SK-N-SH (cell line): ENCODE data around the gene IPO8. TPM values are rescaled to one million over a fixed set of nuclear protein-coding genes. Genes with fewer than 3 reads are reported as not detected.

ENCODE experiments used
- CTCF ChIA-PET: fragments of 300-600, 350-600 bp; formaldehyde crosslinking; extraction: SDS; loops from one replicate; lab custom pipeline; 2021; lab: Yijun Ruan, JAX
- POLR2A ChIA-PET: fragments of 350-600 bp; sonication (Branson Sonifier 250); formaldehyde crosslinking; extraction: SDS; loops from one replicate; lab custom pipeline; 2020; ENCODE audit warnings: antibody characterized with exemption, inconsistent platforms; lab: Yijun Ruan, JAX
- DNase-seq: peaks from one replicate; pipeline ENCODE4 v3.0.0; 2012
- H2AFZ ChIP-seq: fragments of 200-600 bp; sonication (generic); 2 replicates; pipeline ENCODE4 v1.8.1; 2016; ENCODE audit warnings: antibody characterized with exemption, mild to moderate bottlenecking, low read depth
- H3F3A ChIP-seq: fragments of 200-600 bp; sonication (generic); replicated peaks from 2 replicates; pipeline ENCODE3; 2016; ENCODE audit warnings: antibody characterized with exemption, mild to moderate bottlenecking; ENCODE audit not compliant: insufficient read depth
- H3K27ac ChIP-seq, 2 experiments: fragments of 200-500 bp in 1 of 2; fragments of 200-600 bp in 1 of 2; sonication (Bioruptor generic) in 1 of 2; sonication (generic), shearing (Covaris generic) in 1 of 2; 2 replicates each; pipeline versions ENCODE4 v1.5.1 to v1.6.1; 2014 to 2016; ENCODE audit warnings: low read depth in 2 of 2, inconsistent platforms in 1 of 2, low read length in 1 of 2, mild to moderate bottlenecking in 1 of 2, mixed read lengths in 1 of 2
- H3K27me3 ChIP-seq: fragments of 200-600 bp; sonication (generic), shearing (Covaris generic); 2 replicates; pipeline ENCODE4 v1.6.1; 2016; ENCODE audit warnings: mixed run types; ENCODE audit not compliant: insufficient read depth
- H3K36me3 ChIP-seq, 2 experiments: fragments of 200-500 bp in 1 of 2; fragments of 200-600 bp in 1 of 2; sonication (Bioruptor generic) in 1 of 2; sonication (generic) in 1 of 2; replicated peaks in 1 of 2; 2 replicates each; pipeline versions ENCODE3 to v1.5.1; 2014 to 2016; ENCODE audit warnings: low read length in 1 of 2, mild to moderate bottlenecking in 1 of 2; ENCODE audit not compliant: insufficient read depth in 2 of 2, control insufficient read depth in 1 of 2
- H3K4me1 ChIP-seq, 2 experiments: fragments of 200-500 bp in 1 of 2; fragments of 200-600 bp in 1 of 2; sonication (Bioruptor generic) in 1 of 2; sonication (generic), shearing (Covaris generic) in 1 of 2; 2 replicates each; pipeline versions ENCODE4 v1.5.1 to v1.6.1; 2014 to 2016; ENCODE audit warnings: low read depth in 1 of 2, low read length in 1 of 2, mixed run types in 1 of 2; ENCODE audit not compliant: insufficient read depth in 2 of 2, control insufficient read depth in 1 of 2
- H3K4me2 ChIP-seq: fragments of 200-600 bp; sonication (generic), shearing (Covaris generic); 2 replicates; pipeline ENCODE4 v1.6.1; 2017; ENCODE audit warnings: mixed run types
- H3K4me3 ChIP-seq, 2 experiments: fragments of 200-500 bp in 1 of 2; fragments of 200-600 bp in 1 of 2; sonication (Bioruptor generic) in 1 of 2; sonication (generic), shearing (Covaris generic) in 1 of 2; 2 replicates each; pipeline versions ENCODE4 v1.5.1 to v1.8.1; 2014 to 2016; ENCODE audit warnings: low read depth in 2 of 2, inconsistent platforms in 1 of 2, low read length in 1 of 2, mild to moderate bottlenecking in 1 of 2, mixed read lengths in 1 of 2, moderate library complexity in 1 of 2
- H3K79me2 ChIP-seq: fragments of 200-600 bp; sonication (generic); 2 replicates; pipeline ENCODE4 v1.8.1; 2017; ENCODE audit warnings: mild to moderate bottlenecking; ENCODE audit not compliant: insufficient read depth
- H3K9ac ChIP-seq: fragments of 200-600 bp; sonication (generic); 2 replicates; pipeline ENCODE4 v1.6.1; 2017; ENCODE audit warnings: mixed run types
- H3K9me2 ChIP-seq: fragments of 200-600 bp; sonication (generic); 2 replicates; pipeline ENCODE4 v1.6.1; 2017; ENCODE audit warnings: mixed run types
- H3K9me3 ChIP-seq: fragments of 200-600 bp; sonication (generic); 2 replicates; pipeline ENCODE4 v1.6.1; 2017; ENCODE audit warnings: mixed run types, mild to moderate bottlenecking, moderate library complexity
- H4K20me1 ChIP-seq: fragments of 200-600 bp; sonication (generic); 2 replicates; pipeline ENCODE4 v1.6.1; 2017; ENCODE audit warnings: mild to moderate bottlenecking, mixed run types; ENCODE audit not compliant: insufficient read depth
- CHD2 ChIP-seq: fragments of 150-350 bp; IDR thresholded peaks from 2 replicates; pipeline ENCODE4 v1.6.1; 2018; ENCODE audit warnings: low read length; ENCODE audit not compliant: partially characterized antibody
- EZH2phosphoT487 ChIP-seq: fragments of 200-600 bp; sonication (generic); IDR thresholded peaks from 2 replicates; pipeline ENCODE4 v1.6.1; 2017; ENCODE audit warnings: low read depth, mixed run types, mild to moderate bottlenecking, antibody characterized with exemption, moderate library complexity, borderline replicate concordance
- FOSL2 ChIP-seq: IDR thresholded peaks from 2 replicates; pipeline ENCODE4 v1.4.0; 2012; ENCODE audit warnings: low read depth, mild to moderate bottlenecking, moderate library complexity, borderline replicate concordance
- FOXM1 ChIP-seq: IDR thresholded peaks from 2 replicates; pipeline ENCODE4 v1.4.0; 2012; ENCODE audit warnings: low read depth, mild to moderate bottlenecking
- IRF3 ChIP-seq: fragments of 150-350 bp; IDR thresholded peaks from 2 replicates; pipeline ENCODE4 v1.6.1; 2016; ENCODE audit warnings: mild to moderate bottlenecking, low read depth, low read length
- JUND ChIP-seq: IDR thresholded peaks from 2 replicates; pipeline ENCODE4 v1.4.0; 2012
- MEF2A ChIP-seq: IDR thresholded peaks from 2 replicates; pipeline ENCODE4 v1.4.0; 2012; ENCODE audit warnings: low read depth, borderline replicate concordance
- RAD21 ChIP-seq: IDR thresholded peaks from 2 replicates; pipeline ENCODE4 v1.6.1; 2012; ENCODE audit warnings: mild to moderate bottlenecking, low read length
- REST ChIP-seq: IDR thresholded peaks from 2 replicates; pipeline ENCODE4 v1.6.1; 2012; ENCODE audit warnings: mild to moderate bottlenecking, low read depth, low read length, moderate library complexity
- SIN3A ChIP-seq: IDR thresholded peaks from 2 replicates; pipeline ENCODE4 v1.6.1; 2012; ENCODE audit warnings: low read depth, mild to moderate bottlenecking, low read length, moderate library complexity, borderline replicate concordance
- TAF1 ChIP-seq: IDR thresholded peaks from 2 replicates; pipeline ENCODE4 v1.6.1; 2012; ENCODE audit warnings: low read depth, mild to moderate bottlenecking, low read length, moderate library complexity, borderline replicate concordance
- TCF12 ChIP-seq: IDR thresholded peaks from 2 replicates; pipeline ENCODE4 v1.4.0; 2012
- USF2 ChIP-seq: fragments of 150-350 bp; IDR thresholded peaks from 2 replicates; pipeline ENCODE4 v1.6.1; 2017; ENCODE audit warnings: antibody characterized with exemption, low read length, low read depth, borderline replicate concordance
- ZBTB33 ChIP-seq: IDR thresholded peaks from 2 replicates; pipeline ENCODE4 v1.4.0; 2012; ENCODE audit warnings: low read depth, borderline replicate concordance
- polyA plus RNA-seq, 3 experiments: library from polyadenylated mRNA; depleted of rRNA; stranded (reverse); fragments of >200 nt; gene quantifications; 2 replicates each; pipeline ENCODE4 v1.2.3, GENCODE V29; 2012

Gene IPO8
- polyA plus RNA-seq, 1 of the 3 experiments (the other 2 are of a cell fraction), result 5.8 TPM

- no peak overlapping the region for H3K4me3 ChIP-seq
- no peak overlapping the region for H3K4me2 ChIP-seq
- no peak overlapping the region for H3K27ac ChIP-seq
- TF ChIP-seq RAD21, result no peak
- no peak for TF ChIP-seq FOXM1
- no peak for TF ChIP-seq EZH2phosphoT487
- TF ChIP-seq FOSL2, result no peak
- TF ChIP-seq JUND, result no peak
- no peak for TF ChIP-seq ZBTB33
- no peak for TF ChIP-seq CHD2
- no peak for TF ChIP-seq TCF12
- TF ChIP-seq REST, result no peak
- no peak for TF ChIP-seq TAF1
- no peak for TF ChIP-seq IRF3
- TF ChIP-seq MEF2A, result no peak
- TF ChIP-seq SIN3A, result no peak
- TF ChIP-seq USF2, result no peak
- no peaks in the 10 kb centered on the region for H3F3A ChIP-seq
- ChIA-PET POLR2A (no interaction called here), CTCF (no interaction called here)
- no peaks in the 10 kb centered on the region for H3K9me2 ChIP-seq
- DNase-seq, result no peak
- H2AFZ ChIP-seq, result no peak overlapping the region
- H3K79me2 ChIP-seq, result no peaks in the 10 kb centered on the region
- no peak overlapping the region for H3K9ac ChIP-seq
- H3K36me3 ChIP-seq, result no peaks in the 10 kb centered on the region
- H3K27me3 ChIP-seq, result no peaks in the 10 kb centered on the region
- H3K9me3 ChIP-seq, result 0 out of 2 replicates have a peak, but pooled peaks cover 6% of the 10 kb centered on the region
- no peaks in the 10 kb centered on the region for H4K20me1 ChIP-seq
- no peaks in the 10 kb centered on the region; a peak in 1 of 4 replicates for H3K4me1 ChIP-seq
Measured at GRCh38 chr12:30603129-30603528, 92.5 kb downstream of the IPO8 start.
